B cell (primary cell): Measurements from ENCODE around the gene USP36. TPM values are rescaled to one million over a fixed set of nuclear protein-coding genes. Genes with fewer than 3 reads are reported as not detected.

Source experiments
- ATAC-seq: fragments of 200-7000 bp; cut with Tn5 transposase; one replicate; pipeline ENCODE4 v1.10.0; 2021; ENCODE audit warnings: low read depth, mild to moderate bottlenecking, moderate number of reproducible peaks, moderate library complexity
- CTCF ChIA-PET: fragments of 350-600 bp; sonication (Branson Sonifier 250); formaldehyde crosslinking; loops from one replicate; lab custom pipeline; 2021; ENCODE audit warnings: antibody characterized with exemption, inconsistent platforms; lab: Charles Lee
- POLR2A ChIA-PET: fragments of 350-600 bp; sonication (Branson Sonifier 250); formaldehyde crosslinking; loops from one replicate; lab custom pipeline; 2021; ENCODE audit warnings: antibody characterized with exemption; lab: Charles Lee
- DNase-seq: peaks from one replicate; pipeline ENCODE4 v3.0.0; 2013
- H2AFZ ChIP-seq: 2 replicates; pipeline ENCODE4 v1.6.1; 2012; ENCODE audit warnings: mild to moderate bottlenecking, low read depth, low read length; ENCODE audit not compliant: insufficient read depth, poor library complexity, severe bottlenecking
- H3K27ac ChIP-seq, 2 donors: 1 replicate in 1 of 2; 2 replicates in 1 of 2; pipeline ENCODE4 v1.5.1; 2012 to 2013; ENCODE audit warnings: low read length in 2 of 2, mild to moderate bottlenecking in 2 of 2, moderate library complexity in 1 of 2
- H3K27me3 ChIP-seq, 4 experiments: fragments of 200-600 bp in 1 of 4; sonication (generic) in 1 of 4; replicated peaks in 1 of 4; 1 replicate in 2 of 4; 2 replicates in 2 of 4; pipeline versions ENCODE4 v1.6.1 to v1.7.0; 2013 to 2016; ENCODE audit warnings: low read length in 3 of 4, mild to moderate bottlenecking in 2 of 4, mixed read lengths in 1 of 4, moderate library complexity in 1 of 4; ENCODE audit not compliant: insufficient read depth in 4 of 4, control insufficient read depth in 3 of 4; ENCODE audit errors: control extremely low read depth in 1 of 4
- H3K36me3 ChIP-seq, 2 experiments: replicated peaks in 1 of 2; 1 replicate in 1 of 2; 2 replicates in 1 of 2; pipeline versions ENCODE4 v1.6.1 to v1.7.1; 2013; ENCODE audit warnings: low read length in 1 of 2; ENCODE audit not compliant: insufficient read depth in 2 of 2, control insufficient read depth in 1 of 2; ENCODE audit errors: control extremely low read depth in 1 of 2, extremely low read depth in 1 of 2
- H3K4me1 ChIP-seq, 2 donors: fragments of 200-600 bp in 1 of 2; sonication (generic) in 1 of 2; 1 replicate in 1 of 2; 2 replicates in 1 of 2; pipeline versions ENCODE4 v1.5.1 to v1.6.1; 2013 to 2017; ENCODE audit warnings: low read length in 2 of 2; ENCODE audit not compliant: control insufficient read depth in 2 of 2, insufficient read depth in 2 of 2
- H3K4me2 ChIP-seq: replicated peaks from 2 replicates; pipeline ENCODE3; 2012; ENCODE audit warnings: mild to moderate bottlenecking, low read depth, low read length; ENCODE audit not compliant: poor library complexity, severe bottlenecking
- H3K4me3 ChIP-seq, 5 experiments: fragments of 200-600 bp in 1 of 5; sonication (generic) in 1 of 5; 1 replicate in 3 of 5; 2 replicates in 2 of 5; pipeline versions ENCODE4 v1.5.1 to v1.7.0; 2011 to 2016; ENCODE audit warnings: low read length in 4 of 5, mild to moderate bottlenecking in 4 of 5, low read depth in 2 of 5, control low read depth in 1 of 5, moderate library complexity in 1 of 5; ENCODE audit not compliant: insufficient read depth in 1 of 5; ENCODE audit errors: control extremely low read depth in 1 of 5, extremely low read depth in 1 of 5
- H3K79me2 ChIP-seq: fragments of 200-600 bp; sonication (generic); one replicate; pipeline ENCODE4 v1.6.0; 2016; ENCODE audit warnings: low read length; ENCODE audit not compliant: control insufficient read depth, insufficient read depth
- H3K9ac ChIP-seq: fragments of 200-600 bp; sonication (generic); 2 replicates; pipeline ENCODE4 v1.6.1; 2017; ENCODE audit warnings: mild to moderate bottlenecking, low read length, moderate library complexity
- H3K9me3 ChIP-seq, 3 donors: one replicate each; pipeline versions ENCODE4 v1.6.1 to v1.7.1; 2013; ENCODE audit warnings: low read length in 2 of 3; ENCODE audit not compliant: control insufficient read depth in 2 of 3, insufficient read depth in 1 of 3; ENCODE audit errors: control extremely low read depth in 1 of 3
- H4K20me1 ChIP-seq: 2 replicates; pipeline ENCODE4 v1.6.0; 2012; ENCODE audit warnings: mild to moderate bottlenecking, low read length; ENCODE audit not compliant: insufficient read depth, control insufficient read depth, poor library complexity, severe bottlenecking
- H3K27ac Mint-ChIP-seq: one replicate; pipeline ENCODE4 v1.8.0; 2021; ENCODE audit warnings: mixed read lengths
- H3K27me3 Mint-ChIP-seq: one replicate; pipeline ENCODE4 v1.8.0; 2021; ENCODE audit warnings: mixed read lengths
- H3K4me1 Mint-ChIP-seq: one replicate; pipeline ENCODE4 v1.8.0; 2021; ENCODE audit warnings: mixed read lengths
- H3K4me3 Mint-ChIP-seq: one replicate; pipeline ENCODE4 v1.8.0; 2021; ENCODE audit warnings: mixed read lengths
- H3K9me3 Mint-ChIP-seq: one replicate; pipeline ENCODE4 v1.8.0; 2022; ENCODE audit warnings: mixed read lengths; ENCODE audit not compliant: insufficient read depth
- CTCF ChIP-seq: fragments of 200-600 bp; IDR thresholded peaks from one replicate; pipeline ENCODE4 v1.8.0; 2022; ENCODE audit warnings: antibody characterized with exemption, mild to moderate bottlenecking
- EZH2 ChIP-seq: IDR thresholded peaks from 2 replicates; pipeline ENCODE4 v1.6.1; 2012; ENCODE audit warnings: borderline replicate concordance, low read depth, mild to moderate bottlenecking, moderate library complexity, low read length; ENCODE audit not compliant: insufficient read depth, poor library complexity, severe bottlenecking
- WGBS: methylation state at CpG from one replicate; pipeline ENCODE4 v1.1.5; 2013; ENCODE audit warnings: missing lambda C conversion rate; ENCODE audit not compliant: insufficient coverage; 5-methylcytosine and 5-hydroxymethylcytosine counted together
- intact Hi-C: fragments of 100-400 bp; cut with micrococcal nuclease; formaldehyde crosslinking; loops from one replicate; pipeline ENCODE4 v1.10.0; 2022
- polyA plus RNA-seq: library from polyadenylated mRNA; depleted of rRNA; stranded (reverse); fragments of >200 nt; gene quantifications from 2 replicates; pipeline ENCODE4 v1.2.3, GENCODE V29; 2012
- total RNA-seq, 2 donors: library from RNA; stranded (reverse); fragments of 120-200 nt in 1 of 2; gene quantifications; 1 replicate in 1 of 2; 2 replicates in 1 of 2; pipeline versions ENCODE4 v1.2.3 to v1.2.4, GENCODE V29; 2013 to 2022

USP36 gene
- total and polyA plus RNA-seq, 2 donors (not counting 1 experiment from before 2014, with no cell fraction given), result 52.2 to 137 TPM

GRCh38 chr17:78797691-78798585, 42.7 kb downstream of the USP36 start:
- no peaks in the 10 kb centered on the region for H3K9me3 ChIP-seq
- H3K4me3 ChIP-seq, result no peak overlapping the region
- H3K79me2 ChIP-seq, result peaks cover 41% of the 10 kb centered on the region
- no peak overlapping the region for H3K27ac ChIP-seq
- POLR2A ChIA-PET, result no interaction called here
- peaks cover 27% of the 10 kb centered on the region for H4K20me1 ChIP-seq
- CTCF ChIA-PET, result interaction anchor here (0.9 to 3.7 kb wide), 5 partner anchors 10 to 88 kb away, joined by 3 to 16 read pairs (median 3); no protein-coding TSS in a partner anchor
- H3K27me3 ChIP-seq, result no peaks in the 10 kb centered on the region
- Mint-ChIP-seq H3K27ac (no peak overlapping the region), H3K27me3 (no peaks in the 10 kb centered on the region), H3K9me3 (no peaks in the 10 kb centered on the region), H3K4me1 (peaks cover 8% of the 10 kb centered on the region), H3K4me3 (no peak overlapping the region)
- DNase-seq (no peak), ATAC-seq (no peak)
- intact Hi-C loops, result loop anchor here (5.0 kb wide), 1 partner anchor 91 kb away; no protein-coding TSS in a partner anchor
- 95% methylated on average over 27 of the region's 28 CpGs for WGBS
- no peaks in the 10 kb centered on the region for H3K4me1 ChIP-seq
- H3K4me2 ChIP-seq, result no peak overlapping the region
- TF ChIP-seq CTCF (no peak), EZH2 (no peak)
- H2AFZ ChIP-seq, result no peak overlapping the region
- H3K36me3 ChIP-seq, result peaks cover 0 to 67% of the 10 kb centered on the region in 2 experiments
- H3K9ac ChIP-seq, result no peak overlapping the region

- ChIA-PET CTCF (interaction anchor here (0.9 to 3.7 kb wide), 2 partner anchors 62 to 87 kb away, joined by 3 to 16 read pairs; no protein-coding TSS in a partner anchor), POLR2A (no interaction called here)
- Mint-ChIP-seq H3K9me3 (no peaks in the 10 kb centered on the region), H3K27me3 (no peaks in the 10 kb centered on the region), H3K4me3 (no peak overlapping the region), H3K4me1 (peaks cover 8% of the 10 kb centered on the region), H3K27ac (no peak overlapping the region)
- H3K4me1 ChIP-seq, result no peaks in the 10 kb centered on the region
- no peak overlapping the region for H3K9ac ChIP-seq
- no peak for DNase-seq
- 97% methylated on average over 11 of the region's 11 CpGs for WGBS
- H4K20me1 ChIP-seq, result peaks cover 20% of the 10 kb centered on the region
- no peak for TF ChIP-seq EZH2
- no peak for TF ChIP-seq CTCF
- H3K27me3 ChIP-seq, result no peaks in the 10 kb centered on the region
- H3K9me3 ChIP-seq, result no peaks in the 10 kb centered on the region
- H3K4me2 ChIP-seq, result no peak overlapping the region
- H3K36me3 ChIP-seq, result peaks cover 0 to 62% of the 10 kb centered on the region in 2 experiments
- intact Hi-C loops, result loop anchor here (5.0 kb wide), 1 partner anchor 90 kb away; no protein-coding TSS in a partner anchor
- no peak overlapping the region for H3K4me3 ChIP-seq
- H3K27ac ChIP-seq, result no peak overlapping the region
- no peak for ATAC-seq
- peaks cover 34% of the 10 kb centered on the region for H3K79me2 ChIP-seq
- H2AFZ ChIP-seq, result no peak overlapping the region
These were observed 43.4 kb downstream of the USP36 start for GRCh38 chr17:78797213-78797612.
